Peyer's patch (tissue), 4 donors: ENCODE results near the gene CDK13. TPM values are rescaled to one million over a fixed set of nuclear protein-coding genes. Genes with fewer than 3 reads are reported as not detected.

Experiments
- DNase-seq, 3 donors: peaks; one replicate each; pipeline ENCODE4 v3.0.0-alpha.2; 2017 to 2019
- H3K27ac ChIP-seq, 4 donors: fragments of 200-600 bp; sonication (generic); one replicate each; pipeline ENCODE4 v1.5.1; 2016 to 2019
- H3K27me3 ChIP-seq, 2 donors: fragments of 200-600 bp; sonication (generic); one replicate each; pipeline ENCODE4 v1.5.1; 2019
- H3K36me3 ChIP-seq, 3 donors: fragments of 200-600 bp; sonication (generic); one replicate each; pipeline ENCODE4 v1.5.1; 2016 to 2019
- H3K4me1 ChIP-seq, 4 donors: fragments of 200-600 bp; sonication (generic); one replicate each; pipeline ENCODE4 v1.5.1; 2016 to 2019
- H3K4me3 ChIP-seq, 4 donors: fragments of 200-600 bp; sonication (generic); 1 replicate in 3 of 4; 2 replicates in 1 of 4; pipeline ENCODE4 v1.5.1; 2016 to 2019; ENCODE audit warnings: mild to moderate bottlenecking in 1 of 4
- H3K9me3 ChIP-seq, 4 donors: fragments of 200-600 bp; sonication (generic); one replicate each; pipeline ENCODE4 v1.5.1; 2016 to 2019; ENCODE audit warnings: mild to moderate bottlenecking in 1 of 4
- POLR2A ChIP-seq, 2 donors: fragments of 450-650 bp; IDR thresholded peaks; one replicate each; pipeline ENCODE4 v1.5.1; 2017; ENCODE audit warnings: antibody characterized with exemption in 2 of 2, mild to moderate bottlenecking in 2 of 2, moderate library complexity in 2 of 2
- total RNA-seq, 4 donors: library from RNA; depleted of rRNA; stranded (reverse); fragments of >200 nt; gene quantifications; one replicate each; pipeline ENCODE4 v1.1.0, GENCODE V29; 2016
- TF ChIP-seq, protein P1 (sequence below), 6 experiments: fragments of 450-650 bp in 4 of 6; fragments of 200-600 bp in 2 of 6; sonication (generic) in 1 of 6; IDR thresholded peaks; one replicate each; pipeline ENCODE4 v1.5.1; 2017 to 2019; ENCODE audit warnings: antibody characterized with exemption in 6 of 6, mild to moderate bottlenecking in 3 of 6, moderate library complexity in 1 of 6

CDK13 gene
- total RNA-seq, 4 donors from 2014 or later, result 76.7 to 164 (median 109) TPM

- Histone ChIP-seq H3K27ac (no peak overlapping the region), H3K4me3 (no peak overlapping the region), H3K9me3 (no peaks in the 10 kb centered on the region), H3K27me3 (no peaks in the 10 kb centered on the region), H3K4me1 (no peaks in the 10 kb centered on the region), H3K36me3 (peaks cover 0 to 5% (median 0%) of the 10 kb centered on the region in 3 donors)
- no peak for DNase-seq
- TF ChIP-seq, protein P1, sequence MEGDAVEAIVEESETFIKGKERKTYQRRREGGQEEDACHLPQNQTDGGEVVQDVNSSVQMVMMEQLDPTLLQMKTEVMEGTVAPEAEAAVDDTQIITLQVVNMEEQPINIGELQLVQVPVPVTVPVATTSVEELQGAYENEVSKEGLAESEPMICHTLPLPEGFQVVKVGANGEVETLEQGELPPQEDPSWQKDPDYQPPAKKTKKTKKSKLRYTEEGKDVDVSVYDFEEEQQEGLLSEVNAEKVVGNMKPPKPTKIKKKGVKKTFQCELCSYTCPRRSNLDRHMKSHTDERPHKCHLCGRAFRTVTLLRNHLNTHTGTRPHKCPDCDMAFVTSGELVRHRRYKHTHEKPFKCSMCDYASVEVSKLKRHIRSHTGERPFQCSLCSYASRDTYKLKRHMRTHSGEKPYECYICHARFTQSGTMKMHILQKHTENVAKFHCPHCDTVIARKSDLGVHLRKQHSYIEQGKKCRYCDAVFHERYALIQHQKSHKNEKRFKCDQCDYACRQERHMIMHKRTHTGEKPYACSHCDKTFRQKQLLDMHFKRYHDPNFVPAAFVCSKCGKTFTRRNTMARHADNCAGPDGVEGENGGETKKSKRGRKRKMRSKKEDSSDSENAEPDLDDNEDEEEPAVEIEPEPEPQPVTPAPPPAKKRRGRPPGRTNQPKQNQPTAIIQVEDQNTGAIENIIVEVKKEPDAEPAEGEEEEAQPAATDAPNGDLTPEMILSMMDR (IDR thresholded peaks at IDR 0.05), result no peak
- no peak for TF ChIP-seq POLR2A (IDR thresholded peaks at IDR 0.05)
Observed at GRCh38 chr7:40001649-40002048, 51.6 kb downstream of the CDK13 start.

- DNase-seq, result no peak
- Histone ChIP-seq H3K4me1 (no peaks in the 10 kb centered on the region), H3K36me3 (peaks cover 0 to 5% (median 0%) of the 10 kb centered on the region in 3 donors), H3K27me3 (no peaks in the 10 kb centered on the region), H3K27ac (no peak overlapping the region), H3K9me3 (no peaks in the 10 kb centered on the region), H3K4me3 (no peak overlapping the region)
- TF ChIP-seq, protein P1 (IDR thresholded peaks at IDR 0.05), result no peak
- TF ChIP-seq POLR2A (IDR thresholded peaks at IDR 0.05), result no peak
Observed at GRCh38 chr7:40003597-40003996, 53.5 kb downstream of the CDK13 start.

DNA sequence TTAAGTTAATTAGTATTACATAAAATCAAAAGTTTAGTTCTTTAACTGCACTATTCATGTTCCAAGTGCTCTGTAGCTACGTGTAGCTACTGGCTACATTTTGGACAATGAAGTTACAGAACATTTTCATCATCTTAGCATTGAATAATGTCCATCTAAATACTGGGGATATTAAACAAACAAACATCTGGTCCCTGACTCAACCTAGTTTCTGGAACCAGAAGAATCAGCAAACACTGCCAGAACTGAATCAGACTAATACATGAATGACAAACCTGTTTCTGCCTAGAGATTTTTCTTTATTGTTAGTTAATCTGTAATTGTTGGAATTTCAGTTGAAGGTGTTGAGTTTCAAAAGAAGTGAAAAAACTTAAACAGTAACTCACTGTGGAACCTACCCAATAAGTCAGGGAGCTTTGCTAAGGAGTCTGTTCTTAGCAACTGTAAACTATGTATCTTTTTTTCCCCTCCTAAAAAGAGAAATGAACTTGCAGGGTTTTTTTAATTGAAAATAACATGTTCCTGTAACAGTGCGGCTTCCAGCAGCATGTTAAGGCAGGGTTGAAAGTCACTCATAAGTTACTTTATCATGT, 58.3 kb downstream of the CDK13 start:
- H3K9me3 ChIP-seq, result no peaks in the 10 kb centered on the region
- no peaks in the 10 kb centered on the region for H3K27me3 ChIP-seq
- DNase-seq, result no peak
- no peaks in the 10 kb centered on the region for H3K4me1 ChIP-seq
- no peak overlapping the region for H3K27ac ChIP-seq
- H3K4me3 ChIP-seq, result no peak overlapping the region
- TF ChIP-seq, protein P1 (IDR thresholded peaks at IDR 0.05), result no peak
- TF ChIP-seq POLR2A (IDR thresholded peaks at IDR 0.05), result no peak
- peaks cover 0 to 21% (median 0%) of the 10 kb centered on the region in 3 donors for H3K36me3 ChIP-seq

GRCh38 chr7:40009301-40009700, 59.2 kb downstream of the CDK13 start:
- Histone ChIP-seq H3K9me3 (no peaks in the 10 kb centered on the region), H3K27ac (no peak overlapping the region), H3K4me1 (no peaks in the 10 kb centered on the region), H3K36me3 (peaks cover 0 to 16% (median 0%) of the 10 kb centered on the region in 3 donors), H3K27me3 (no peaks in the 10 kb centered on the region), H3K4me3 (no peak overlapping the region)
- TF ChIP-seq, protein P1 (IDR thresholded peaks at IDR 0.05), result no peak
- no peak for TF ChIP-seq POLR2A (IDR thresholded peaks at IDR 0.05)
- DNase-seq, result no peak

DNA sequence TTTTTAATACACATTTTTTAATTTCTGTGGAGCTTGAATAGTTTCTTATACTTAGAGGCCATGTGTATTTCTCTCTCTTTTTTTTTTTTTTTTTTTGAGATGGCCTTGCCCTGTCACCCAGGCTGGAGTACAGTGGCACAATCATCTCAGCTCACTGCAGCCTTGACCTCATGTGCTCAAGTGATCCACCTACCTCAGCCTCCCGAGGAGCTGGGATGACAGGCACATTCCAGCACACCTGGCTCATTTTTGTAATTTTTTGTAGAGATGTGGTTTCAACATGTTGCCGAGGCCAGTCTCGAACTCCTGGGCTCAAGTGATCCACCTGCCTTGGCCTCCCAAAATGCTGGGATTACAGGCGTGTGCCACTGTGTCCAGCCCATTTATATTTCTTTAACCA, 64.3 kb downstream of the CDK13 start:
- H3K27ac ChIP-seq, result no peak overlapping the region
- no peaks in the 10 kb centered on the region for H3K27me3 ChIP-seq
- H3K36me3 ChIP-seq, result peaks cover 0 to 22% (median 0%) of the 10 kb centered on the region in 3 donors
- H3K4me3 ChIP-seq, result no peak overlapping the region
- TF ChIP-seq, protein P1 (IDR thresholded peaks at IDR 0.05), result no peak
- no peak for TF ChIP-seq POLR2A (IDR thresholded peaks at IDR 0.05)
- H3K9me3 ChIP-seq, result no peaks in the 10 kb centered on the region
- DNase-seq, result no peak
- H3K4me1 ChIP-seq, result no peaks in the 10 kb centered on the region
